A673 (cell line): ENCODE measurements around the gene TRPV2.

Experiments
- EZH2 ChIP-seq: fragments of 200-600 bp; sonication (generic); IDR thresholded peaks from 2 replicates; pipeline ENCODE4 v1.6.1; 2017; ENCODE audit warnings: borderline replicate concordance, low read depth, mild to moderate bottlenecking, mixed read lengths, antibody characterized with exemption, low read length; ENCODE audit not compliant: poor library complexity, severe bottlenecking
- TF ChIP-seq, protein P1 (sequence below): fragments of 300-800, 200-600 bp; sonication (generic); conservative IDR thresholded peaks from 2 replicates; pipeline ENCODE4 v1.5.1; 2017; ENCODE audit warnings: low read depth, mild to moderate bottlenecking, antibody characterized with exemption, low read length, moderate library complexity, mixed read lengths

DNA sequence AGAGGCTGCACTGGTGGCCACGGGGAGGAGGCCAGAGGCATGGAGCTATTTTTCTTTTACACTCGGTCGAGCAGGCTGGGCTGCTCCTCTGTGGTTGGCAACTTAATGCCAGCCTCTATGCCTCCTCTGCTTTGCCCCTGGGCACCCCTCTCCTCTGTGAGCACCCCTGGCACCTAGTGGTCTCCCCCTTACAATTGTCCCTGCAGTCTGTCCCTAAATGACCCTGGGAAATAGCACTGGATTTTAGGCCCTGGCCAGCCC, 49.6 kb downstream of the TRPV2 start:
- TF ChIP-seq, protein P1, sequence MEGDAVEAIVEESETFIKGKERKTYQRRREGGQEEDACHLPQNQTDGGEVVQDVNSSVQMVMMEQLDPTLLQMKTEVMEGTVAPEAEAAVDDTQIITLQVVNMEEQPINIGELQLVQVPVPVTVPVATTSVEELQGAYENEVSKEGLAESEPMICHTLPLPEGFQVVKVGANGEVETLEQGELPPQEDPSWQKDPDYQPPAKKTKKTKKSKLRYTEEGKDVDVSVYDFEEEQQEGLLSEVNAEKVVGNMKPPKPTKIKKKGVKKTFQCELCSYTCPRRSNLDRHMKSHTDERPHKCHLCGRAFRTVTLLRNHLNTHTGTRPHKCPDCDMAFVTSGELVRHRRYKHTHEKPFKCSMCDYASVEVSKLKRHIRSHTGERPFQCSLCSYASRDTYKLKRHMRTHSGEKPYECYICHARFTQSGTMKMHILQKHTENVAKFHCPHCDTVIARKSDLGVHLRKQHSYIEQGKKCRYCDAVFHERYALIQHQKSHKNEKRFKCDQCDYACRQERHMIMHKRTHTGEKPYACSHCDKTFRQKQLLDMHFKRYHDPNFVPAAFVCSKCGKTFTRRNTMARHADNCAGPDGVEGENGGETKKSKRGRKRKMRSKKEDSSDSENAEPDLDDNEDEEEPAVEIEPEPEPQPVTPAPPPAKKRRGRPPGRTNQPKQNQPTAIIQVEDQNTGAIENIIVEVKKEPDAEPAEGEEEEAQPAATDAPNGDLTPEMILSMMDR = no peak
- no peak for TF ChIP-seq EZH2
